Endothelial cell of umbilical vein (primary cell): ENCODE measurements around the gene LPP. TPM values are rescaled to one million over a fixed set of nuclear protein-coding genes. Genes with fewer than 3 reads are reported as not detected.

Source experiments
- BruUV-seq: library from RNA; stranded (reverse); fragments of 400-500 nt; replicated peaks from 2 replicates; lab custom pipeline; 2021; lab: Mats Ljungman, UMichigan
- CTCF ChIA-PET: fragments of 300-600, 350-600 bp; sonication (Branson Sonifier 250); formaldehyde crosslinking; loops from one replicate; lab custom pipeline; 2021; ENCODE audit warnings: antibody characterized with exemption, inconsistent platforms; lab: Charles Lee
- POLR2A ChIA-PET: fragments of 300-600, 350-600 bp; sonication (Branson Sonifier 250); formaldehyde crosslinking; loops from one replicate; lab custom pipeline; 2021; ENCODE audit warnings: antibody characterized with exemption, inconsistent platforms; lab: Charles Lee
- DNase-seq: peaks from one replicate; pipeline ENCODE4 v3.0.0-alpha.2; 2011; ENCODE audit warnings: low read depth, low spot score
- FAIRE-seq: peaks from 2 replicates; lab custom pipeline; 2011; peaks lifted over from hg19 to GRCh38; lab: Jason Lieb, UNC
- H2AFZ ChIP-seq: 2 replicates; pipeline ENCODE4 v1.6.0; 2012; ENCODE audit warnings: low read depth, low read length, control low read depth, inconsistent platforms
- H3K27ac ChIP-seq: 2 replicates; pipeline ENCODE4 v1.5.1; 2011; ENCODE audit warnings: low read depth, mild to moderate bottlenecking, control low read depth, low read length, moderate library complexity; ENCODE audit not compliant: insufficient read depth
- H3K27me3 ChIP-seq, 2 experiments: 2 replicates each; pipeline versions ENCODE4 v1.6.0 to v1.6.1; 2011; ENCODE audit warnings: low read length in 2 of 2, mixed read lengths in 1 of 2; ENCODE audit not compliant: control insufficient read depth in 2 of 2, insufficient read depth in 2 of 2
- H3K36me3 ChIP-seq, 2 experiments: 2 replicates in 1 of 2; 3 replicates in 1 of 2; pipeline ENCODE4 v1.5.1; 2011; ENCODE audit warnings: low read length in 2 of 2, mild to moderate bottlenecking in 1 of 2, moderate library complexity in 1 of 2; ENCODE audit not compliant: control insufficient read depth in 2 of 2, insufficient read depth in 2 of 2; ENCODE audit errors: extremely low read depth in 1 of 2
- H3K4me1 ChIP-seq: 3 replicates; pipeline ENCODE4 v1.5.1; 2011; ENCODE audit warnings: mild to moderate bottlenecking, low read length; ENCODE audit not compliant: control insufficient read depth, insufficient read depth; ENCODE audit errors: extremely low read depth
- H3K4me2 ChIP-seq: 2 replicates; pipeline ENCODE4 v1.6.1; 2011; ENCODE audit warnings: low read length, control low read depth, mixed read lengths; ENCODE audit not compliant: insufficient read depth
- H3K4me3 ChIP-seq, 3 experiments: fragments of 200-600 bp in 1 of 3; sonication (generic), shearing (Covaris generic) in 1 of 3; replicated peaks in 1 of 3; 2 replicates each; pipeline ENCODE4 v1.5.1; 2011 to 2016; ENCODE audit warnings: control low read depth in 3 of 3, low read length in 3 of 3, mild to moderate bottlenecking in 2 of 3, inconsistent platforms in 1 of 3, low read depth in 1 of 3, moderate library complexity in 1 of 3; ENCODE audit not compliant: insufficient read depth in 1 of 3
- H3K79me2 ChIP-seq: 2 replicates; pipeline ENCODE4 v1.6.0; 2012; ENCODE audit warnings: low read length, inconsistent platforms; ENCODE audit not compliant: control insufficient read depth, insufficient read depth
- H3K9ac ChIP-seq: replicated peaks from 2 replicates; pipeline ENCODE3; 2011; ENCODE audit warnings: low read length, control low read depth; ENCODE audit not compliant: insufficient read depth; ENCODE audit errors: extremely low read depth
- H3K9me1 ChIP-seq: replicated peaks from 3 replicates; pipeline ENCODE4 v1.6.0; 2011; ENCODE audit warnings: mild to moderate bottlenecking, low read length; ENCODE audit not compliant: control insufficient read depth, insufficient read depth; ENCODE audit errors: extremely low read depth
- H3K9me3 ChIP-seq: replicated peaks from 2 replicates; pipeline ENCODE4 v1.5.1; 2012; ENCODE audit warnings: low read length, inconsistent platforms; ENCODE audit not compliant: control insufficient read depth, insufficient read depth
- H4K20me1 ChIP-seq: replicated peaks from 2 replicates; pipeline ENCODE3; 2011; ENCODE audit warnings: mild to moderate bottlenecking, low read length; ENCODE audit not compliant: control insufficient read depth, insufficient read depth; ENCODE audit errors: extremely low read depth
- EZH2 ChIP-seq: IDR thresholded peaks from 2 replicates; pipeline ENCODE4 v1.6.1; 2012; ENCODE audit warnings: borderline replicate concordance, low read depth, mild to moderate bottlenecking, moderate library complexity, low read length, inconsistent platforms; ENCODE audit not compliant: severe bottlenecking
- FOS ChIP-seq: IDR thresholded peaks from 2 replicates; pipeline ENCODE4 v1.6.1; 2011; ENCODE audit warnings: mild to moderate bottlenecking, low read length, moderate library complexity, borderline replicate concordance; ENCODE audit not compliant: insufficient read depth
- GATA2 ChIP-seq: IDR thresholded peaks from 2 replicates; pipeline ENCODE4 v1.7.0; 2011; ENCODE audit warnings: low read depth, mild to moderate bottlenecking, moderate library complexity, mixed read lengths, low read length; ENCODE audit not compliant: insufficient read length, insufficient read depth
- JUN ChIP-seq: IDR thresholded peaks from 2 replicates; pipeline ENCODE4 v1.6.1; 2011; ENCODE audit warnings: borderline replicate concordance, low read depth; ENCODE audit not compliant: insufficient read length, insufficient read depth
- MAX ChIP-seq: IDR thresholded peaks from 2 replicates; pipeline ENCODE4 v1.6.1; 2011; ENCODE audit not compliant: insufficient read depth, insufficient read length
- MYC ChIP-seq: IDR thresholded peaks from one replicate; pipeline ENCODE4 v1.6.1; 2011; ENCODE audit warnings: mild to moderate bottlenecking, low read depth, low read length
- POLR2A ChIP-seq: IDR thresholded peaks from 2 replicates; pipeline ENCODE4 v1.6.1; 2012; ENCODE audit warnings: low read depth, mild to moderate bottlenecking, control low read depth, low read length
- POLR2AphosphoS5 ChIP-seq: IDR thresholded peaks from 2 replicates; pipeline ENCODE4 v1.6.1; 2012; ENCODE audit warnings: low read depth, mild to moderate bottlenecking, control low read depth, low read length, moderate library complexity; ENCODE audit not compliant: insufficient read depth
- dilution Hi-C: fragments of 300-500 bp; cut with MboI; formaldehyde crosslinking; loops from one replicate; pipeline ENCODE4 v1.15.0; 2019; ENCODE audit warnings: low sequenced_read_pairs; ENCODE audit not compliant: extremely low pct_ligation_motif_present
- intact Hi-C: fragments of 100-400 bp; cut with micrococcal nuclease; formaldehyde crosslinking; loops from one replicate; pipeline ENCODE4 v1.10.0; 2022
- polyA plus RNA-seq, 4 experiments: library from polyadenylated mRNA; depleted of rRNA in 3 of 4; stranded (reverse) in 3 of 4; unstranded in 1 of 4; fragments of >200 nt; gene quantifications; 2 replicates each; pipeline versions ENCODE4 v1.2.1 to v1.2.3, GENCODE V29; 2011 to 2012; ENCODE audit warnings: missing spikeins in 1 of 4
- total RNA-seq: library from RNA; stranded (reverse); gene quantifications from 2 replicates; pipeline ENCODE4 v1.2.3, GENCODE V29; 2021
- TF ChIP-seq, protein P1 (sequence below), 2 donors: IDR thresholded peaks; 1 replicate in 1 of 2; 2 replicates in 1 of 2; pipeline ENCODE4 v1.5.1; 2011; ENCODE audit warnings: low read length in 2 of 2, mild to moderate bottlenecking in 2 of 2, moderate library complexity in 2 of 2, control low read depth in 1 of 2, inconsistent platforms in 1 of 2, low read depth in 1 of 2; ENCODE audit not compliant: insufficient read depth in 1 of 2; ENCODE audit errors: extremely low read depth in 1 of 2

The LPP gene
- total and polyA plus RNA-seq, 2 donors (not counting 3 experiments of a cell fraction or from before 2014, with no cell fraction given): 16.9 to 153 TPM

DNA sequence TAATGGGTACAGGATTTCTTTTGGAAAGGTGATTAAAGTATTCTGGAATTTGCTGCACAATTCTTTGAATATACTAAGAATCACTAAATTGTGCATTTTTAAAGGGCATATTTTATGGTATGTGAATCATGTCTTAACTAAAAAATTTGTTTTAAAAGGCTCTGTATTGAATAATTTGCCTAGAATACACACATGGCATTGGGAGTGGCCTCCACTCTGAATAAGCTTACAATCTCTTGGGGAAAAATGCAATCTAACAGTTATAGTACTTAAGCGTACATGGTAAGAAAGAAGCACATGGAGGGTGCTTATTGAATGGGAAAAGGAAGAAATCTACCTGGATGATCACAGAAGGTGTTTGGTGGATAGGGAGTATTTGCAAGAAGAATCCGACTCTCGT is 385.1 kb downstream of the LPP start:
- CTCF ChIA-PET: no interaction called here
- H4K20me1 ChIP-seq: no peaks in the 10 kb centered on the region
- H3K9me1 ChIP-seq: no peaks in the 10 kb centered on the region
- POLR2A ChIA-PET: no interaction called here
- H2AFZ ChIP-seq: no peak overlapping the region
- no peak overlapping the region for H3K4me2 ChIP-seq
- dilution Hi-C loops (no loop called here), intact Hi-C loops (no loop called here)
- H3K9me3 ChIP-seq: no peaks in the 10 kb centered on the region
- no peak overlapping the region for H3K4me3 ChIP-seq
- FAIRE-seq (no peak), DNase-seq (no peak)
- H3K36me3 ChIP-seq: no peaks in the 10 kb centered on the region
- no peaks in the 10 kb centered on the region for H3K79me2 ChIP-seq
- no peaks in the 10 kb centered on the region for H3K27me3 ChIP-seq
- no peak overlapping the region for H3K9ac ChIP-seq
- no peak overlapping the region for H3K27ac ChIP-seq
- TF ChIP-seq POLR2AphosphoS5 (no peak), MAX (no peak), FOS (no peak), MYC (no peak), EZH2 (no peak), GATA2 (no peak), JUN (no peak), POLR2A (no peak)
- TF ChIP-seq, protein P1, sequence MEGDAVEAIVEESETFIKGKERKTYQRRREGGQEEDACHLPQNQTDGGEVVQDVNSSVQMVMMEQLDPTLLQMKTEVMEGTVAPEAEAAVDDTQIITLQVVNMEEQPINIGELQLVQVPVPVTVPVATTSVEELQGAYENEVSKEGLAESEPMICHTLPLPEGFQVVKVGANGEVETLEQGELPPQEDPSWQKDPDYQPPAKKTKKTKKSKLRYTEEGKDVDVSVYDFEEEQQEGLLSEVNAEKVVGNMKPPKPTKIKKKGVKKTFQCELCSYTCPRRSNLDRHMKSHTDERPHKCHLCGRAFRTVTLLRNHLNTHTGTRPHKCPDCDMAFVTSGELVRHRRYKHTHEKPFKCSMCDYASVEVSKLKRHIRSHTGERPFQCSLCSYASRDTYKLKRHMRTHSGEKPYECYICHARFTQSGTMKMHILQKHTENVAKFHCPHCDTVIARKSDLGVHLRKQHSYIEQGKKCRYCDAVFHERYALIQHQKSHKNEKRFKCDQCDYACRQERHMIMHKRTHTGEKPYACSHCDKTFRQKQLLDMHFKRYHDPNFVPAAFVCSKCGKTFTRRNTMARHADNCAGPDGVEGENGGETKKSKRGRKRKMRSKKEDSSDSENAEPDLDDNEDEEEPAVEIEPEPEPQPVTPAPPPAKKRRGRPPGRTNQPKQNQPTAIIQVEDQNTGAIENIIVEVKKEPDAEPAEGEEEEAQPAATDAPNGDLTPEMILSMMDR (IDR thresholded peaks at IDR 0.05; ENCODE audit: extremely low read depth in 1 of 2, insufficient read depth in 1 of 2, low read depth in 1 of 2, low read length in 2 of 2): no peak
- H3K4me1 ChIP-seq: peaks cover 24% of the 10 kb centered on the region
- BruUV-seq: no TSS peak
